ENCODE measurements around the gene PPFIA4.

- TF ChIP-seq CTCF (conservative IDR thresholded peaks at IDR 0.05) = no peak
- TF ChIP-seq ZFX (IDR thresholded peaks at IDR 0.05) = no peak
These were observed 26.3 kb downstream of the PPFIA4 start for GRCh38 chr1:203052601-203053000.

Measured in C4-2B (cell line).